Neutrophil (primary cell): ENCODE data around the gene MOB4.
"Not testable (repeated sequence)": the region's sequence is repeated elsewhere in the genome, so short reads cannot be mapped to it uniquely, and the experiment has no call there.

Experiments used
- H3K27ac ChIP-seq: fragments of 200-600 bp; sonication (generic); 2 replicates; pipeline ENCODE4 v1.5.1; 2016; ENCODE audit warnings: mild to moderate bottlenecking, moderate library complexity
- H3K27me3 ChIP-seq: fragments of 200-600 bp; sonication (generic); 2 replicates; pipeline ENCODE4 v1.6.0; 2016; ENCODE audit warnings: mild to moderate bottlenecking
- H3K36me3 ChIP-seq: fragments of 200-600 bp; sonication (generic); 2 replicates; pipeline ENCODE4 v1.5.1; 2017
- H3K4me1 ChIP-seq, 2 experiments: fragments of 200-600 bp in 1 of 2; sonication (generic) in 1 of 2; 1 replicate in 1 of 2; 2 replicates in 1 of 2; pipeline versions ENCODE4 v1.5.1 to v1.6.1; 2013 to 2016; ENCODE audit warnings: low read depth in 1 of 2, low read length in 1 of 2, mild to moderate bottlenecking in 1 of 2, moderate library complexity in 1 of 2; ENCODE audit not compliant: control insufficient read depth in 1 of 2, insufficient read depth in 1 of 2
- H3K4me3 ChIP-seq, 2 experiments: fragments of 200-600 bp in 1 of 2; sonication (generic) in 1 of 2; 1 replicate in 1 of 2; 2 replicates in 1 of 2; pipeline ENCODE4 v1.5.1; 2013 to 2016; ENCODE audit warnings: low read depth in 1 of 2, low read length in 1 of 2, mild to moderate bottlenecking in 1 of 2, moderate library complexity in 1 of 2
- H3K9me3 ChIP-seq: fragments of 200-600 bp; sonication (generic); 2 replicates; pipeline ENCODE4 v1.5.1; 2016
- CTCF ChIP-seq: fragments of 200-600 bp; sonication (generic); IDR thresholded peaks from 2 replicates; pipeline ENCODE4 v1.5.1; 2016; ENCODE audit warnings: antibody characterized with exemption

Gene MOB4

GRCh38 chr2:197515739-197516392, at the start of gene MOB4:
Gene MOB4, plus strand, starts transcription at chr2:197516066. Its CDS starts 21 bp downstream, at chr2:197516087.
- Histone ChIP-seq H3K4me1 (peaks cover 27 to 30% of the 10 kb centered on the region in 2 experiments), H3K27me3 (no peaks in the 10 kb centered on the region), H3K36me3 (peaks cover 3% of the 10 kb centered on the region), H3K9me3 (no peaks in the 10 kb centered on the region), H3K27ac (peak within 1 kb of the TSS; percentile 91), H3K4me3 (peak within 1 kb of the TSS; percentile 90 to 91)
- peak; percentile 71 for TF ChIP-seq CTCF

GRCh38 chr2:197472166-197472565, 43.7 kb upstream of the MOB4 start:
- no peak for TF ChIP-seq CTCF
- Histone ChIP-seq H3K27me3 (no peaks in the 10 kb centered on the region), H3K36me3 (peaks cover 89% of the 10 kb centered on the region), H3K4me1 (peaks cover 6% of the 10 kb centered on the region in 2 experiments), H3K27ac (peak overlapping the region; percentile 15), H3K9me3 (no peaks in the 10 kb centered on the region), H3K4me3 (no peak overlapping the region)

GRCh38 chr2:197477797-197478196, 38.1 kb upstream of the MOB4 start:
- Histone ChIP-seq H3K9me3 (no peaks in the 10 kb centered on the region), H3K36me3 (peaks cover 52% of the 10 kb centered on the region), H3K27me3 (no peaks in the 10 kb centered on the region), H3K4me3 (no peak overlapping the region), H3K27ac (peak overlapping the region; percentile 92), H3K4me1 (peaks cover 41 to 50% of the 10 kb centered on the region in 2 experiments)
- TF ChIP-seq CTCF, result no peak

GRCh38 chr2:197480165-197481036, 35.5 kb upstream of the MOB4 start:
- no peak for TF ChIP-seq CTCF
- Histone ChIP-seq H3K27me3 (no peaks in the 10 kb centered on the region), H3K4me3 (no peak overlapping the region), H3K27ac (peak overlapping the region; percentile 92), H3K9me3 (no peaks in the 10 kb centered on the region), H3K4me1 (peaks cover 64 to 71% of the 10 kb centered on the region in 2 experiments), H3K36me3 (peaks cover 27% of the 10 kb centered on the region)

- H3K4me3 ChIP-seq, H3K27me3 ChIP-seq, H3K9me3 ChIP-seq: not testable (repeated sequence)
- peak overlapping the region; percentile 92 for H3K27ac ChIP-seq
- H3K36me3 ChIP-seq, result peaks cover 44% of the 10 kb centered on the region
- H3K4me1 ChIP-seq, result peaks cover 37 to 43% of the 10 kb centered on the region in 2 experiments
These were observed 31.6 kb upstream of the MOB4 start for GRCh38 chr2:197484248-197484647.

- Histone ChIP-seq H3K36me3 (peaks cover 39% of the 10 kb centered on the region), H3K4me1 (peaks cover 25 to 28% of the 10 kb centered on the region in 2 experiments)
These were observed 29.7 kb upstream of the MOB4 start for GRCh38 chr2:197486175-197486574.

More at GRCh38 chr2:197486175-197486574, 29.7 kb upstream of the MOB4 start:
- Histone ChIP-seq H3K27ac (peak overlapping the region; percentile 92), H3K27me3 (no peaks in the 10 kb centered on the region), H3K4me3 (no peak overlapping the region), H3K9me3 (no peaks in the 10 kb centered on the region)
- no peak for TF ChIP-seq CTCF
